ENCODE results near the gene SYNE4. TPM values are rescaled to one million over a fixed set of nuclear protein-coding genes. Genes with fewer than 3 reads are reported as not detected.
"Not testable (repeated sequence)": the region's sequence is repeated elsewhere in the genome, so short reads cannot be mapped to it uniquely, and the experiment has no call there.

Gene SYNE4
- total RNA-seq, 4 donors from 2014 or later, result 0.42 to 3.0 (median 1.8) TPM

DNA sequence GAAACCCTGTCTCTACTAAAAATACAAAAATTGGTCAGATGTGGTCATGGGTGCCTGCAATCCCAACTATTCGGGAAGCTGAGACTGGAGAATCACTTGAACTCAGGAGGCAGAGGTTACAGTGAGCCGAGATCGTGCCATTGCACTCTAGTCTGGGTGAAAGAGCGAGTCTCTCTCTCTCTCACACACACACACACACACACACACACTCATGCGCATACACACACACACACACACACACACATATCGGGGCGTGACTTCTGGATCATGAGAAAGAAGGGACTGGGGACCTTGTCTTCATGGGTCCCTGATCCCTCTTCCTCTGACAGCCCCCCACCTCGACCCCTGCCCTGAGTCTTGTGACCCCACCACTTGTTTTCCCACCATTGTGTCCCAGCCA lies 25.4 kb downstream of the SYNE4 start:
- Histone ChIP-seq H3K4me3 (no peak overlapping the region), H3K27me3 (peaks cover 67% of the 10 kb centered on the region), H3K27ac (no peak overlapping the region), H3K9me3 (no peaks in the 10 kb centered on the region), H3K36me3 (no peaks in the 10 kb centered on the region), H3K4me1 (peaks cover 9% of the 10 kb centered on the region)
- no peak for DNase-seq (ENCODE audit: low spot score in 2 of 2)
- WGBS, result 76% methylated on average over 8 of the region's 8 CpGs
- no peak for TF ChIP-seq EP300 (IDR thresholded peaks at IDR 0.05)
- no peak for TF ChIP-seq POLR2A (IDR thresholded peaks at IDR 0.05)
- TF ChIP-seq, protein P1, sequence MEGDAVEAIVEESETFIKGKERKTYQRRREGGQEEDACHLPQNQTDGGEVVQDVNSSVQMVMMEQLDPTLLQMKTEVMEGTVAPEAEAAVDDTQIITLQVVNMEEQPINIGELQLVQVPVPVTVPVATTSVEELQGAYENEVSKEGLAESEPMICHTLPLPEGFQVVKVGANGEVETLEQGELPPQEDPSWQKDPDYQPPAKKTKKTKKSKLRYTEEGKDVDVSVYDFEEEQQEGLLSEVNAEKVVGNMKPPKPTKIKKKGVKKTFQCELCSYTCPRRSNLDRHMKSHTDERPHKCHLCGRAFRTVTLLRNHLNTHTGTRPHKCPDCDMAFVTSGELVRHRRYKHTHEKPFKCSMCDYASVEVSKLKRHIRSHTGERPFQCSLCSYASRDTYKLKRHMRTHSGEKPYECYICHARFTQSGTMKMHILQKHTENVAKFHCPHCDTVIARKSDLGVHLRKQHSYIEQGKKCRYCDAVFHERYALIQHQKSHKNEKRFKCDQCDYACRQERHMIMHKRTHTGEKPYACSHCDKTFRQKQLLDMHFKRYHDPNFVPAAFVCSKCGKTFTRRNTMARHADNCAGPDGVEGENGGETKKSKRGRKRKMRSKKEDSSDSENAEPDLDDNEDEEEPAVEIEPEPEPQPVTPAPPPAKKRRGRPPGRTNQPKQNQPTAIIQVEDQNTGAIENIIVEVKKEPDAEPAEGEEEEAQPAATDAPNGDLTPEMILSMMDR (IDR thresholded peaks at IDR 0.05), result no peak
- no peak for TF ChIP-seq POLR2AphosphoS5 (IDR thresholded peaks at IDR 0.05)

DNA sequence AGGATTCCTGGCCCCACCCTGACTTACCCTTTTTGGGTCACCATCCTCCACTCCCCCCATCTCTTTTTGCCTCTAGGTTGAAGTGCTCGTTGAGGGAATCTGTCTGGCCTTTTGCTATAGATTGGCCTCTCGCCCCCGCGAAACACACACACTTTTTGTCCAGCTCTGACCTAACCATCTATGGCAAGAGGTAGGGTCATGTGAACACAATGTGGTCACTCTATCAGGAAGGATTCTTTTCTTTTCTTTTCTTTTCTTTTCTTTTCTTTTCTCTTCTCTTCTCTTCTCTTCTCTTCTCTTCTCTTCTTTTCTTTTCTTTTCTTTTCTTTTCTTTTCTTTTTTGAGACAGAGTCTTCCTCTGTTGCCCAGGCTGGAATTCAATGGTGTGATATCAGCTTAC lies 27.6 kb downstream of the SYNE4 start:
- 82% methylated on average over 4 of the region's 4 CpGs for WGBS
- not testable (repeated sequence) for DNase-seq (ENCODE audit: low spot score in 2 of 2); H3K4me3 ChIP-seq; H3K36me3 ChIP-seq; H3K4me1 ChIP-seq; H3K27ac ChIP-seq; H3K9me3 ChIP-seq
- H3K27me3 ChIP-seq, result peaks cover 64% of the 10 kb centered on the region

DNA sequence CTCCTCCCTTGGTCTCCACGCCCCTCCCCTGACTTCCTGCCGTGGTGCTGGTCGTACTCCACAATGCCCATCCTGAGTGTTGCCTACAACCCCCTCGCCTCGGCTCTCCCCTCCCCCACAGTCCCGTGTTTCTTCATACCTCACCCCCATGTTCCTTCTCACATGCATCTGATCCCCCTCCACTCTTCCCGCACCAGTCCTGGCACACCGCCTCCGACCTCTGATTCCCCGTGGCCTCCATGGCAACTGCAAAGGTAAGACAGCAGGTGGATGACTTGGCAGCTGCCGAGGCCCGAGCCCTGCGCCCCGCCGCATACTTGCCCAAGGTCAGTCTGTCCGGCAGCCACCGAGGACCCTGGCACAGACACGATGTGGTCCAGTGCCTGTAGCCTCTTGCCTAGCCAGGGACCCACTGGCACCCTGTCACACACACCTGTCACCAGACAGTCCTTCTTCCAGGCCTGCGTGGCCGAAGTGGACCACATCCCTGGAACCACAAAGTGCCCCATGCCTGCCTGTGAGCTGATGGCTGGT lies 29.7 kb downstream of the SYNE4 start:
- Histone ChIP-seq H3K4me1 (no peaks in the 10 kb centered on the region), H3K36me3 (no peaks in the 10 kb centered on the region), H3K9me3 (no peaks in the 10 kb centered on the region), H3K27ac (no peak overlapping the region), H3K27me3 (peaks cover 62% of the 10 kb centered on the region), H3K4me3 (no peak overlapping the region)
- no peak for DNase-seq (ENCODE audit: low spot score in 2 of 2)
- WGBS, result 64% methylated on average over 18 of the region's 20 CpGs
- TF ChIP-seq, protein P1 (IDR thresholded peaks at IDR 0.05), result no peak
- TF ChIP-seq POLR2A (IDR thresholded peaks at IDR 0.05) (no peak), POLR2AphosphoS5 (IDR thresholded peaks at IDR 0.05) (no peak), EP300 (IDR thresholded peaks at IDR 0.05) (no peak)

DNA sequence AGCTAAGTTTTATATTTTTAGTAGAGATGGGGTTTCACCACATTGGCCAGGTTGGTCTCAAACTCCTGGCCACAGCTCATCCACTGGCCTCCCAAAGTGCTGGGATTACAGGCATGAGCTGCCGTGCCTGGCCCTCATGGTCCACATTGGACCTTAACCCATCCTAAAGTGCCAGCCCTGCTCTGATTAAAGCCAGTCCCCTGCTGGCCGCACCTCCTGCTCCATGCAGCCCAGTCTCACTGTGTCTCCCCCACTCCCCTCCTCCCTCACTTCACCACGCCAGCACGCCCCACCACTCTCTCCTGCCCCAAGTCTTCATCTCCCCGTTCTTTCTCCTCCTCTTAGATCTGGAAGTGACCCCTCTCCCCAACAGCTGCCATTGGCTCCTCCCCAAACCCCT lies 30.3 kb downstream of the SYNE4 start:
- WGBS, result 33% methylated on average over 5 of the region's 5 CpGs
- peaks cover 61% of the 10 kb centered on the region for H3K27me3 ChIP-seq
- no peaks in the 10 kb centered on the region for H3K4me1 ChIP-seq
- H3K36me3 ChIP-seq, result no peaks in the 10 kb centered on the region
- DNase-seq (ENCODE audit: low spot score in 2 of 2), result no peak
- no peak overlapping the region for H3K27ac ChIP-seq
- no peaks in the 10 kb centered on the region for H3K9me3 ChIP-seq
- TF ChIP-seq POLR2AphosphoS5 (IDR thresholded peaks at IDR 0.05) (no peak), EP300 (IDR thresholded peaks at IDR 0.05) (no peak), POLR2A (IDR thresholded peaks at IDR 0.05) (no peak)
- TF ChIP-seq, protein P1 (IDR thresholded peaks at IDR 0.05), result no peak
- H3K4me3 ChIP-seq, result no peak overlapping the region

DNA sequence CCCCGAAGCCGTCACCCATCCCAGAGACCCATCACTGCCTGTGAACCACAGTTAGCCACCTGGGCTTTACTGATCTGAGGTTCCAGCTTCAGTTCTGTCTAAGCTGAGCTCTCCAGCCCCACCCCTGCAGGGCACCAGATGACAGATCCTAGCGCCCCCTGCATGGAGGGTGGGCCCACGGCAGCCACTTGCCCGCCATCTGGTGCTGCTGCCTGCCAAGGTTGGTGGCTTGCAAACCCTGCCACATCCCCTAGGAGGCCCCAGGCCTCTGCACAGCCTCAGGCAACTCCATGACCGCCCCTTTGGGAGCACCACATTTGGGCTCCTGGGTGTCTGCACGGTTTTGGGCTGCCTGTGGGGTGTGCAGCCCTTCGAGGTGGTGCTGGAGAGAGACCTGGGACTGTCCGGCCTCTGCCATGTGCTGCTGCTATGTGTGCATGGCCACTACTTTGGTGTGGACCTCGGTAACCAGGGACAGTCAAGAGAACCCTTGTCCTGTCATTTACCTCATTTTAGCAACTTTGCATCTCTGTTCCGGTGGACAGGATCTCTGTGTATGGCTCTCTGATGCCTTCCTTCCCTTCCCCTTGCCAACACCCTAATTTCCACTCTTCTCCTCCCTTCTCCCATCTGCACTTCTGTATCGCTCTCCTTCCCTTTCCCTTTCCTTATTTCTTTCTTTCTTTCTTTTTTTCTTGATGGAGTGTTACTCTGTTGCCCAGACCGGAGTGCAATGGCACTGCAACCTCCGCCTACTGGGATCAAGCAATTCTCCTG lies 31.0 kb downstream of the SYNE4 start:
- DNase-seq (ENCODE audit: low spot score in 2 of 2), result no peak
- Histone ChIP-seq H3K4me3 (no peak overlapping the region), H3K36me3 (no peaks in the 10 kb centered on the region), H3K27ac (no peak overlapping the region), H3K9me3 (no peaks in the 10 kb centered on the region), H3K4me1 (no peaks in the 10 kb centered on the region), H3K27me3 (peaks cover 59% of the 10 kb centered on the region)
- 81% methylated on average over 8 of the region's 14 CpGs for WGBS
- TF ChIP-seq, protein P1 (IDR thresholded peaks at IDR 0.05), result no peak
- no peak for TF ChIP-seq POLR2AphosphoS5 (IDR thresholded peaks at IDR 0.05)
- TF ChIP-seq EP300 (IDR thresholded peaks at IDR 0.05), result no peak
- TF ChIP-seq POLR2A (IDR thresholded peaks at IDR 0.05), result no peak

Data from suprapubic skin (tissue), 4 donors.